Keratinocyte (primary cell): ENCODE data around the gene MED29. TPM values are rescaled to one million over a fixed set of nuclear protein-coding genes. Genes with fewer than 3 reads are reported as not detected.

Experiments used
- DNase-seq: peaks from one replicate; pipeline ENCODE4 v3.0.0-alpha.2; 2011; ENCODE audit warnings: low read depth, missing footprints, low spot score
- FAIRE-seq: peaks from 2 replicates; lab custom pipeline; 2011; peaks lifted over from hg19 to GRCh38; lab: Jason Lieb, UNC
- H2AFZ ChIP-seq: 2 replicates; pipeline ENCODE4 v1.6.0; 2012; ENCODE audit warnings: low read length, control low read depth, inconsistent platforms; ENCODE audit not compliant: control insufficient read depth
- H3K27ac ChIP-seq: 2 replicates; pipeline ENCODE4 v1.5.1; 2011; ENCODE audit warnings: low read length; ENCODE audit not compliant: control insufficient read depth, insufficient read depth
- H3K27me3 ChIP-seq: 3 replicates; pipeline ENCODE4 v1.6.0; 2011; ENCODE audit warnings: low read length; ENCODE audit not compliant: control insufficient read depth, insufficient read depth; ENCODE audit errors: extremely low read depth
- H3K36me3 ChIP-seq, 2 experiments: 2 replicates in 1 of 2; 3 replicates in 1 of 2; pipeline ENCODE4 v1.5.1; 2011; ENCODE audit warnings: low read length in 2 of 2, mild to moderate bottlenecking in 1 of 2; ENCODE audit not compliant: control insufficient read depth in 2 of 2, insufficient read depth in 2 of 2; ENCODE audit errors: extremely low read depth in 1 of 2
- H3K4me1 ChIP-seq: 3 replicates; pipeline ENCODE4 v1.5.1; 2011; ENCODE audit warnings: low read length; ENCODE audit not compliant: control insufficient read depth, insufficient read depth; ENCODE audit errors: extremely low read depth
- H3K4me2 ChIP-seq: 3 replicates; pipeline ENCODE4 v1.6.0; 2011; ENCODE audit warnings: low read depth, low read length; ENCODE audit not compliant: control insufficient read depth, insufficient read depth; ENCODE audit errors: extremely low read depth
- H3K4me3 ChIP-seq, 3 experiments: fragments of 200-600 bp in 1 of 3; sonication (generic) in 1 of 3; 2 replicates in 2 of 3; 3 replicates in 1 of 3; pipeline ENCODE4 v1.5.1; 2011 to 2016; ENCODE audit warnings: low read length in 3 of 3, mild to moderate bottlenecking in 3 of 3, control low read depth in 2 of 3, inconsistent platforms in 1 of 3, low read depth in 1 of 3, mixed read lengths in 1 of 3, mixed run types in 1 of 3, moderate library complexity in 1 of 3; ENCODE audit not compliant: control insufficient read depth in 2 of 3, insufficient read depth in 2 of 3; ENCODE audit errors: extremely low read depth in 1 of 3
- H3K79me2 ChIP-seq: 2 replicates; pipeline ENCODE4 v1.6.0; 2012; ENCODE audit warnings: low read length; ENCODE audit not compliant: control insufficient read depth, insufficient read depth
- H3K9ac ChIP-seq: 3 replicates; pipeline ENCODE4 v1.6.0; 2011; ENCODE audit warnings: low read length; ENCODE audit not compliant: control insufficient read depth, insufficient read depth; ENCODE audit errors: extremely low read depth
- H3K9me1 ChIP-seq: 3 replicates; pipeline ENCODE4 v1.6.0; 2011; ENCODE audit warnings: low read length; ENCODE audit not compliant: control insufficient read depth, insufficient read depth; ENCODE audit errors: extremely low read depth
- H3K9me3 ChIP-seq: 2 replicates; pipeline ENCODE4 v1.5.1; 2012; ENCODE audit warnings: low read depth, low read length; ENCODE audit not compliant: control insufficient read depth
- H4K20me1 ChIP-seq: 3 replicates; pipeline ENCODE4 v1.6.0; 2011; ENCODE audit warnings: low read length; ENCODE audit not compliant: control insufficient read depth, insufficient read depth; ENCODE audit errors: extremely low read depth
- CTCF ChIP-seq, 3 experiments: IDR thresholded peaks in 1 of 3; conservative IDR thresholded peaks in 1 of 3; optimal IDR thresholded peaks in 1 of 3; 2 replicates in 2 of 3; 3 replicates in 1 of 3; pipeline versions ENCODE3 to v1.5.1; 2011; ENCODE audit warnings: low read length in 3 of 3, mild to moderate bottlenecking in 3 of 3, moderate library complexity in 2 of 3, control low read depth in 1 of 3, inconsistent platforms in 1 of 3; ENCODE audit not compliant: insufficient read depth in 2 of 3; ENCODE audit errors: extremely low read depth in 1 of 3
- EZH2 ChIP-seq: IDR thresholded peaks from one replicate; pipeline ENCODE4 v1.6.1; 2012; ENCODE audit warnings: inconsistent platforms, mild to moderate bottlenecking, low read length, moderate library complexity
- dilution Hi-C: fragments of 300-500 bp; cut with MboI; formaldehyde crosslinking; loops from one replicate; pipeline ENCODE4 v1.7.0; 2020; ENCODE audit warnings: low sequenced_read_pairs; ENCODE audit not compliant: extremely low pct_ligation_motif_present
- polyA plus RNA-seq, 5 experiments: library from polyadenylated mRNA; depleted of rRNA in 3 of 5; stranded (reverse) in 3 of 5; stranded (forward) in 1 of 5; unstranded in 1 of 5; fragments of >200 nt; gene quantifications; 1 replicate in 1 of 5; 2 replicates in 3 of 5; 3 replicates in 1 of 5; pipeline versions ENCODE4 v1.2.1 to v1.2.3, GENCODE V29; 2011 to 2012; ENCODE audit warnings: missing spikeins in 2 of 5, low read depth in 1 of 5, low replicate concordance in 1 of 5

MED29 gene
- polyA plus RNA-seq, 1 donor (not counting 4 experiments of a cell fraction or from before 2014, with no cell fraction given) = 14.7 TPM

GRCh38 chr19:39435499-39436349 is 44.5 kb downstream of the MED29 start, which contains the start of gene RPS16:
TSS of gene RPS16 (minus strand) at chr19:39435949. CDS start at chr19:39435895, 54 bp downstream.
- peak within 1 kb of the TSS; percentile 91 for H3K27ac ChIP-seq
- dilution Hi-C loops = no loop called here
- no peaks in the 10 kb centered on the region for H3K27me3 ChIP-seq
- peaks cover 9% of the 10 kb centered on the region for H3K9me1 ChIP-seq
- FAIRE-seq (no peak), DNase-seq (peak; percentile 83)
- H3K4me1 ChIP-seq = peaks cover 27% of the 10 kb centered on the region
- peak within 1 kb of the TSS; percentile 99 for H3K9ac ChIP-seq
- TF ChIP-seq CTCF (optimal IDR thresholded peaks at IDR 0.05 in 1 of 3, IDR thresholded peaks at IDR 0.05 in 1 of 3, conservative IDR thresholded peaks at IDR 0.05 in 1 of 3; ENCODE audit: extremely low read depth in 1 of 3, insufficient read depth in 2 of 3, low read length in 3 of 3) (no peak), EZH2 (no peak)
- peak within 1 kb of the TSS; percentile 99 for H3K4me2 ChIP-seq
- peaks cover 28% of the 10 kb centered on the region for H3K79me2 ChIP-seq
- H3K9me3 ChIP-seq = no peaks in the 10 kb centered on the region
- peaks cover 15% of the 10 kb centered on the region for H4K20me1 ChIP-seq
- H3K36me3 ChIP-seq = peaks cover 15 to 29% of the 10 kb centered on the region in 2 experiments
- H2AFZ ChIP-seq = peak within 1 kb of the TSS; percentile 1
- H3K4me3 ChIP-seq = peak within 1 kb of the TSS; percentile 92 to 99 (median 99)

GRCh38 chr19:39436350-39436716 is 45.2 kb downstream of the MED29 start:
- Histone ChIP-seq H3K9ac (peak overlapping the region; percentile 99), H3K27me3 (no peaks in the 10 kb centered on the region), H3K4me1 (peaks cover 23% of the 10 kb centered on the region), H3K4me3 (peak overlapping the region; percentile 75 to 92 (median 78)), H3K9me3 (no peaks in the 10 kb centered on the region), H3K9me1 (peaks cover 6% of the 10 kb centered on the region), H3K4me2 (peak overlapping the region; percentile 96), H3K27ac (peak overlapping the region; percentile 73), H2AFZ (peak overlapping the region; percentile 1), H3K36me3 (peaks cover 15 to 29% of the 10 kb centered on the region in 2 experiments), H3K79me2 (peaks cover 28% of the 10 kb centered on the region), H4K20me1 (peaks cover 15% of the 10 kb centered on the region)
- TF ChIP-seq CTCF (optimal IDR thresholded peaks at IDR 0.05 in 1 of 3, IDR thresholded peaks at IDR 0.05 in 1 of 3, conservative IDR thresholded peaks at IDR 0.05 in 1 of 3; ENCODE audit: extremely low read depth in 1 of 3, insufficient read depth in 2 of 3, low read length in 3 of 3) (no peak), EZH2 (no peak)
- dilution Hi-C loops = no loop called here
- FAIRE-seq = no peak
- no peak for DNase-seq
